NK-92 treated with Interleukin-12 subunit alpha and Interleukin-12 subunit beta, amount 100 ng/mL, for 24 hours (cell line): ENCODE results near the gene TNPO3.
A peak's percentile ranks its signal among the peaks of the same experiment; 100 is the strongest.

Source experiments
- DNase-seq: peaks from one replicate; lab custom pipeline; 2025; lab: John Stamatoyannopoulos, UW

The TNPO3 gene

DNA sequence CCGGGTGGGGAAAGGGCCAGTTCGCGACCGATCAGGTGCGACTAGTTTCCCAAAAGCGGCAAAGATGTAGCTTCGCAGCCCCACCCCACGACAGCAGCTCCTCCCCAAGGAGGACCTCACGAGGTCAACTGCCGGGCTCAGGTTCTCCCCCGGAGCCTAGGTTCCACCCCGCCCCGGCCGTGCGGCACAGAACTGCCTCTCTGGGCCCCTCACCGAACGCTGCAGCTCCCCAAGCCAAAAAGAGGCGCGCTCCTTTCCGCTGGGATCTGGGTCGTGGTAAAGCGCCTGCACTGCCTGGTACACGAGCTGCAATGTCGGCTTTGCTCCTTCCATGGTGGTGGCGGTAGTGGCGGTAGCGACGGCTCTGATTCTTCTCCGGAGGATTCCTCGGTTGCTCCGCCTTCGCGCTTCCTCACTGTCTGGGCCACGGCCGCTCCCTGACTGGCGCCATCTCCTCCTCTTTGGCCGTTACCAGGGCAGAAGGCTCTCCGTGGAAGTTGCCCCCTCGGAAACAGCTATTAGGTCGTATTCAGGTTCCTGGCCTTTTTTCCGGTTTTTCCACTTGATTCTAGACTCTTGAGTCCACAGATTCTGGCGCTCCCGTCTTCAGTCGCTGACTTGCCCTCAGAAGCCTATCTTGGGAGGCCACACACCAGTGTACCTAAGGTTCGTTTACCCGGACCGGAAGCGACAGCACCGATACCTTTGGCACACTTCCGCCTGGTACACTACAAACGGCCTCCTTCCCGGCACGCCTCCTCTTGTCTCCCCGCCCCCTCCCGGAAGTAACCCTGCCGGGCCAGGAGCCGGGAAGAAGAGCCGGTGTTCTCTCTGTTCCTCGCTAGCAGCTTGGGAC lies at the start of gene TNPO3:
TSS of gene TNPO3 (minus strand) at position 674 of the 856 bp plus-strand sequence. CDS start at position 333, 341 bp downstream.
- peak; percentile 91 for DNase-seq

DNA sequence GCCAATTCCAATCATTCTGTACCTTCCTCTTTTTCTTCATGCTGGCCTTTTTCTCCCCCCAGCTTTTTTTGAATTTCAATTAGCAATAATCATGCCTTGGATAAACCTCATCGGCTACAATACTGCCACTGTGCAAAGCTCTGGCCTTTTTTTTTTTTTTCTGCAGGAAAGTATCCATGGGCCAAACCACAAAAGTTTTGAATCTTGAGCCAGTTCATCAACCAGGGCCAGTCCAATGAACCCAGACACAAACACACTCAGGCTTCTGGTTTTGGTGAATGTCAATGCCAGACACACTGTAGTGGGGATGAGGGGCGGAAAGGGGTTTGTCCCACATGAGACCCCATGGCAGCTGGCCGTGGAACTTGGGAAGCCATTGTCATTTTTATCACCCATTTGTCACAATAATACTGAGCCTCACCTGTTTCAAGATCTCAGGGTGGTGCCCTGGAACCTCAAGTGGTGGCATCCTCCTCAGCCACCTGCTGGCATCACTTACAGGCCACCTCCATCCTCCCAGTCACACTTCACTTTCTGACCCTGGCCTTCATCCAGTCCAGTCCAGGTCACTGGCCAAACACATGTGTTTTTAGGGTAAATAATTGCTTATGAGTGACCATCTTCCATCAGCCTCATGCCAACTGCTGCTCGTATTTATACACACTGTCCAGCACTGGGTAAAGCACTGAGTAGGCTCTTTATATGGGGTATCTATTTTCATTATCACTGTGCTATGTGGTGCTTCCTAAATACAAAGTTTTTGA lies 48.8 kb upstream of the TNPO3 start:
- no peak for DNase-seq

DNA sequence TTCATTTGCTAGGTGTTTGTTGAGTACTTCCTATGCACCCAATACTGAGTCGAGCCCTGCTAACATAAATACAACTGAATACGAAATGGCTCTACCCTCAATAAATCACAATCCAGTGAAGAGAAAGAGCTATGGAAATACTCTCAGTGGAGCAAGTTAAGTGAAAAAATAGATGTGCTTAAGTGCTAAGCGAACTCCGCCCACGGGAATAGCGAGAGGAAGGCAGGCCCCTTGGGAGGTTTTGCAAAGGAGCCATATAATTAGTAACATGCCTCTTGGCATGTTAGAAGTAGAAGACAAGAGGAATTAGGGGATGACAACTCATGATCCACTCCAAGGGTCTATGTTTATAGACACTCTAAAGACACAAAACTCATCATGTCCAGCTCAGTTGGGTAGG lies 46.8 kb upstream of the TNPO3 start:
- DNase-seq: no peak

DNA sequence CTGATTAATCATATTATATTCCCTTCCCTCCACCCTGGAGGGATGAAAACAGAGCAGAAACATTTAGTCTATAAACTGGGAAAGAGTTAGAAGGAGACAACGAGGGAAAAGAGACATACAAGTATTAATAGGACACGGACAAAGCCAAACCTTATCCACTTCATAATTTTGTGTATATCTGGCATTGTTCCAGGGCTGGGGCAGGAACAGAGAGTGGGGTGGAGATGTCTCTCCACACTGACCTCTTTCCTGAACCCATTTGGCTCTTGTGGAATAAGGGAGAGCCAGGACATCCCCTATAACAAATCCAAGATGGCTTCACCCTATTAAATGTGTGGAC lies 45.9 kb upstream of the TNPO3 start:
- DNase-seq: no peak

DNA sequence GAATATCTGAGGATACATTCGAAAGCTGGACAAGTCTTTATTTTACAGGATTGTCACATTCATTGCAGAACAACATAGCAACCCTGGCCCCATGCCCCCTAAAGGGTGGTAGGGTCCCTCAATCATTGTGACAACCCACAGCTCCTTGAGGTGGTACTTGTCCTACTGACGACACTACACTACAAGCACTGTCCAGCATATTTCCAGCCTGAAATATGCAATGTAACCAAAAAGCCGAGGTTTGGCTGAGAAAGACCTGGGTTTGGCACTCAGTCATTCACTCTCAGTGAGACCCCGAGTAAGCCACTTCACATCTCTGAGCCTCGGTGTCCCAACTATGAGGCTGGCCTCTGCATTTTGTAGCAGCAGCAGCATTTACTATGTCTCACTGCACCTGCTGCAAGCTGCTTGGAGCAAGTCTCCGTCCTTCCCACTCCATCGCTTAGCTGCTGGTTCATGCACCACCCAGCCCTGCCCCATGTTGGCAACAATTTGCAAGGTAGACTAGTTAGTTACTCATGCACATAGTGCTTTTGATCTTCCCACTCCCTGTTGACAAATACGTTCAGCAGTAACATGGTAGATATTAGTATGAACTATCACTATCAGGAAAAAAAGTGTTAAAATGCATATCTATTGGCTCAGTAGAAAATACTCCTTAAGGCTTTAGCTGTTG lies 43.6 kb upstream of the TNPO3 start:
- no peak for DNase-seq

DNA sequence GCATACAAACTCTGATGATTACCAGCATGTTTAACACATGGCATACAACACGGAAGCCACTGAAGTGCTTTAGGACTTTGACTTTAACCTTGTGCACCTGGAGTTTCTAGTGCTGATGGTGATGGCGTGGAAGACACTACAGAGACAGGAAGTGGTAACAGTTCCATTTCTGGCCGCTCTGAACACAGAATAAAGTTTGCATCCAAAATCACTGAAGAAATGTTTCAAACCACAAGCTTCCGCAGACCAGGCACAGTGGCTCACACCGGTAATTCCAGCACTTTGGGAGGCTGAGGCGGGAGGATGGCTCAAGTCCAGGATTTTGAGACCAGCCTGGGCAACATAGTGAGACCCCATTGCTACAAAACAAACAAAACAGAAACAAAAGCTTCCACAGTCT lies 40.3 kb upstream of the TNPO3 start:
- DNase-seq: no peak

DNA sequence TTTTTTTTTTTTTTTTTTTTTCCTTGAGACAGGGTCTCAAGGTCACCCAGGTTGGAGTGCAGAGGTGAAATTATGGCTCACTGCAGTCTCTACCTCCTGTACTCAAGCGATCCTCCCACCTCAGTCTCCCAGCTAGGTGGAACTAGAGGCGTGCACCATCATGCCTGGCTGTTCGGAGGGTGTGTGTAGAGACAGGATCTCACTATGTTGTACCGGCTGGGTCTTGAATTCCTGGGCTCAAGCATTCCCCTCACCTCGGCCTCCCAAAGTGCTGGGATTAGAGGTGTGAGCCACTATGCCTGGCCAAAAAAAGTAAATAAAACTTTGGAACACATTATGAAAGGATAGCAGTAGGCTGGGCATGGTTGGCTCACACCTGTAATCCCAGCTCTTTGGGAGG lies 39.6 kb upstream of the TNPO3 start:
- no peak for DNase-seq

DNA sequence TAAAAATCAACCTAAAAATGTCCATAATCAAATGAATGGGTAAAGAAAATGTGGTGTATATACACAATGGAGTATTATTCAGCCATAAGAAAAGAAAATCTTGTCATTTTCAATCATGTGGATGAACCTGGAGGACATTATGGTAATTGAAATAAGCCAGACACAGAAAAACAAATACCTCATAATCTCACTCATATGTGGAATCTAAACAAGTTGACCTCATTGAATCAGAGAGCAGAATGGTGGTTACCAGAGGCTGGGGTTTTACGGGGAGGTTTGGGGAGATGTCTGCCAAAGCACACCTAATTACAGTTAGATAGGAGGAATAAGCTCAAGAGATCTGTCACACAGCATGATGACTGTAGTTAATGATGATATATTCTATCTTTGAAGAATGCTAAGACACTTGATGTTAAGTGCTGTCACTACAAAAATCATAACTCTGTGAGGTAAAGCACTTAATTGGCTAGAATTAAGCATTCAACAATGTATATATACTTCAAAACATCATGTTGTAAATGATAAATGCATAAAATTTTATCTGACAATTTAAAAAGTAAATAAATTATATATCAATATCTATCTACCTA lies 39.1 kb upstream of the TNPO3 start:
- no peak for DNase-seq

DNA sequence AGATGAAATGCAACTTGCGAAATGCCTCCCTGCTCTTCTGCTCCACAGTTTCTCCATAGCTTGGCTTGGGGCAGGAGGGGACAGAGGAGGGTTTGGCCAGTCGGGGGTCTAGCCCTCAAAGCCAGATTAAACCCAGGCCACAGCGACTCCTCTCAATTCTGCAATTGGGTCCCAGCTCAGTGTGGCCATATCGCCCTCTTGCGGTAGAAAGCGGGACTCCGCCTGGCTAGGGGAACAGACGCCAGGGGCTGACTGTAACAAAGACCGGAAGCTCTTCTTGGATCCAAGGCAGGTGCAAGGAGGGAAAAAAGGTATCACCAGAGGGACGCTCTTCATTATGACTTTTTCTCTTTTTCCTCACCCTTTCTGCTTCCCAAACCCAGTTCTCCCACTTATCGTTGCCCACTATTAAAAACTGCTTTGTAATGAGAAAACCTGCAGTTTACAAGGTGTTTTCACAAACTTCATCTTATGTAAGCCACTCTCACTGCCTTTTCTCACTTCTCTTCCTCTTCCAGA lies 36.6 kb upstream of the TNPO3 start:
- DNase-seq: peak; percentile 52

DNA sequence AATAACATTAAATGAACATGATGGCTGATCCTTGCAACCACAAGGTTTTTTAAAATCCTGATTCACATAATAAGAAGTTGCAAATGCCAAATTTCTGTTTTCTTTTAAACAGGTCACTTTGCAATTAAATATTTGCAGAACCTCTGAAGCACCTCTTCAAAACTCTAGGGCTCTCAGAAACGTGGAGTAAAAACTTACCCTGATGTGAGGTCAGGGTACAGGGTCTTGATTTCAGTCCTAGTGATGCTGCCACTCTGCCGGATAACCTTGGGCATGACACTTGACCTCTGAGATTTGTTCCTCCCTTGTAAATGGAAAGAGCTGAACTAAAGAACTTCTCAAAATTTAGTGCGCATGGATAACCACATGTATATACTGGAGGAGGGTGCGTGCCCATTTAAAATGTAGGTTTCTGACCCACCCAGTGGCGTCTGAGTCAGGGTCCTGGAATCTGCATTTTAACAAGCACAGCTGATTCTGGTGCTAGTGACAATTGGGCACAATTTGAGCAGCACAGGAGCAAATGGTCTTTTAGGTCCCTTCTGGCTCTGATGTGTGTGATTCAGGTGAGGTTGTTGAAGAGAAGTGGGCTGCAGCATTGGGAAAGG lies 35.5 kb upstream of the TNPO3 start:
- DNase-seq: no peak

DNA sequence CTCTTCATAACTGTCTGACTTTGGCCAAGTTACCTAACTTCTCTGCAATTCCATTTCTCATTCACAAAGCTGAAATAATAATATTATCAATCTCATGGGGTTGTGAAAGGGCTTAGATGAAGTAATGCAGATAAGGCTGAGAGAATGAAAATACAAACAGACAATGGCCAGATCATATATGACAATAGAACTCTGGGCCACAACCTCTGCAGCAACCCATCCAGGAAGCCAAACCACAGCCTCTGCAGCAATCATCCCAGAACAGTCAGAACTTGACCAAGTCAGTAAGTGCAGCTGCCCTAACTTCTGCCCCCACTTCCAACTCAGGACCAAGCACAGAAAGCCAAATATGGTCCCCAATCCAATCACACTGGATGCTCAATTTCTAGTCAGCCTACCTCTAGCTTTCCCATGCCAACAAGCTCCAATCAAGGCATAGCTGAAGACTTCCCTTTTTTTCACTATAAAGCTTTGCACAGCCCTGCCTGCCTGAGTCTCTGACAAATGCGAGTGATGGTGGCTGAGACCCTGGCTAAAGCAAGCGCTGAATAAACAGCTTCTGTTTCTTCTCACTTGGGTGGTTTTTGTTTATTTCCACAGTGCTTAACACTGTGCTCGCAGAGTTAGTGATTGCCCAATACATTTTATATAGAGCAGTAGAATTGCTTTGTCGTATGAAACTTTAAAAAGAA lies 34.8 kb upstream of the TNPO3 start:
- DNase-seq: peak; percentile 7

DNA sequence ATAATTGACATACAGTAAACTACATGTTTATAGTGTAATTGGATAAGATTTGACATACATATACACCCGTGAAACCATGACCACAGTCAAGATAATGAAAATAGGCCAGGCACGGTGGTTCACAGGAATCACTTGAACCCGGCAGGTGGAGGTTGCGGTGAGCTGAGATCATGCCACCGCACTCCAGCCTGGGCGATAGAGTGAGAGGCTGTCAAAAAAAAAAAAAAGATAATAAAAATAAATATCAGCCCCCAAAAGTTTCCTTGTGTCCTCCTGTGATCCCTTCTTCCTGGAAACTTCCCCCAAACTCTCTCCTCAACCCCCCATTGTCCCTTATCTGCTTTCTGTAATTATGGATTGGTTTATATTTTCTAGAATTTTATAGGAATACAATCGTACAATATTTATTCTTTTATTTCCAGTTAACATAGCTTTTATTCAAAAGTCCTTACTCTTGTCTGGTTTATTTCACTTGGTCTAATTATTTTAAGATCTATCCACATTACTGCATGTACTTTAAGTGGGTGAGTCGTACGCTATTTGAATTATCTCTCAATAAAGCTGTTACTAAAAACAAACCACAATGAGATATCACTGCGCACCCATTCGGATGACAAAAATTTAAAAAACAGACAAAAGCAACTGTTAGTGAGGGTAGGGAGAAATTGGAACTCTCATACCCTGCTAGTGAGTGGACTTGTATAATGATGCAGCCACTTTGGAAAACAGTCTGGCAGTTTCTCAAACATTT lies 30.1 kb upstream of the TNPO3 start:
- no peak for DNase-seq

DNA sequence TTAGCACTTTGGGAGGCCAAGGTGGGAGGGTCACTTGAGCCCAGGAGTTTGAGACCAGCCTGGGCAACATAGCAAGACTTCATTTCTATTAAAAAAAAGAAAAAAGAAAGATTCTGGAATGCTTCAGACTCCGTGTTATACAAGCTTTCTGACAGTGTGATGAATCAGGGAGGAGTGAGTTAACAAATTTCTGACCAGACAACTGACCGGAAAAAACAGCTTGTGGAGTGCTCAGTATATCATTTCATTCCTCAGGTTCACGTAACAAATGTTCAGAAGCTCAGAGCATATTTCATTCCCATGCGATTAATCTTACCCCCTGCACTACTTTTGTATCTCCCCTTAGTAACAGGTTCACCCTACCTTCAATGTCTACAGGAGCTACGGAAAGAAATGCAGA lies 28.6 kb upstream of the TNPO3 start:
- DNase-seq: no peak

DNA sequence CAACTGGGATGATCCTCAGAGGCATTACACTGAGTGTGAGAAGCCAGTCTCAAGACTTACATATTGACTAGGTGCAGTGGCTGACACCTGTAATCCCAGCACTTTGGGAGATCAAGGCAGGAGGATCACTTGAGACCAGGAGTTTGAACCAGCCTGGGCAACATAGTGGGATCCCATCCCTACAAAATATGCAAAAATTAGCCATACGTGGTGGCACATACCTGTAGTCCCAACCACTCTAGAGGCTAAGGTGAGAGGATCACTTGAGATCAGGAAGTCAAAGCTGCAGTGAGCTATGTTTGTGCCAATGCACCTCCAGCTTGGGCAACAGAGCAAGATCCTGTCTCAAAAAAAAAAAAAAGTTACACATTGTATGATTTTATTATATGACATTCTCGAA lies 23.5 kb upstream of the TNPO3 start:
- DNase-seq: no peak

DNA sequence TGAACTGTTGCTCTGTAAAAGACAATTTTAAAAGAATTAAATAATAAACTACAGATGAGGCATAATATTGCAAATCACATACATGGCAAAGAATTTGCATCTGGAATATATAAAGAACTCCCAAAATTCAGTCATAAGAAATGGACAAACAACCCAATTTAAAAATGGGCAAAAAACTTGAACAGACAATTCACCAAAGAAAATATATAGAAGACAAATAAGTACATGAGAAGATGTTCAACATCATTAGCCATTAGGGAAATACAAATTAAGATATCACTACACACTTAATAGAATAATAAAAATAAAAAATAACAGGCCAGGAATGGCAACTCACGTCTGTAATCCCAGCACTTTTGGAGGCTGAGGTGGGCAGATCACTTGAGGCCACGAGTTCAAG lies 22.0 kb upstream of the TNPO3 start:
- DNase-seq: no peak

DNA sequence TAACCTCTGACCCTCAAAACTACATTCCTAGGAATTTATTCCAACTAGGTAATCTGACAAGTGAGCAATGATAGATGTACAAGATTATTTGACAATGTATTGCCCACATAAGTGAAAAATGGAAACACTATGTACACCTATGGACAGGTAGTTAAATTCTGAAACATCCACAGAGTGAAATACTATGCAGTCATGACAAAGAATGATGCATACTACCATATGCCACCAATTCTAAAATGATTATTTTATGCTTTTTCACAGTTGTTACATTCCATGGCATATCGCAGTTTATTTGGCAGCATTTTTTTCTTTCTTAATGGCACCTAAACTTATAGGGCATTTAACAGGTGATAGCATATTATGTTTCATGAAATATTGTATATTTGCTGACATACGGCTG lies 20.1 kb upstream of the TNPO3 start:
- DNase-seq: no peak

DNA sequence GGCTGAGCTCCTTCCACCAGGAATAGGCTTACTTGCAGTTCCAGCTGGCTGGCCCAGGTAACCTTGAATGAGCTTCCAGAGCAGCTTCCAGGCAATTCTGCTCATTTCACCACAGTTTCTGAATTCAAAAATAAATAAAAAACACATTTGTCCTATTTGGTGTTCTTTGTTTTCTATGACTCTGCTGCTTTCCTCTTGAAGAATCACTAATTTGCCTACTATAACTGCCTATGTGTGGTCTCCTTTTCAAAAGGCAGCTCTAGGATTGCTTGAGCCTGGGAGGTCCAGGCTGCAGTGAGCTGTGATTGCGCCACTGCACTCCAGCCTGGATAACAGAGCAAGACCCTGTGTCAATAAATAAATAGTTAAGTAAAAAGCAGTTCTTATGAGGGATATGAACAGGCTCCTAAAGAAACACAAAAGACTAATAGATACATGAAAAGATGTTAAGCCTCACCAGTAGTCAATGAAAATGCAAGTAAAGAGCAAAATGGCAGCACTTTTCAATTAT lies 19.5 kb upstream of the TNPO3 start:
- no peak for DNase-seq

DNA sequence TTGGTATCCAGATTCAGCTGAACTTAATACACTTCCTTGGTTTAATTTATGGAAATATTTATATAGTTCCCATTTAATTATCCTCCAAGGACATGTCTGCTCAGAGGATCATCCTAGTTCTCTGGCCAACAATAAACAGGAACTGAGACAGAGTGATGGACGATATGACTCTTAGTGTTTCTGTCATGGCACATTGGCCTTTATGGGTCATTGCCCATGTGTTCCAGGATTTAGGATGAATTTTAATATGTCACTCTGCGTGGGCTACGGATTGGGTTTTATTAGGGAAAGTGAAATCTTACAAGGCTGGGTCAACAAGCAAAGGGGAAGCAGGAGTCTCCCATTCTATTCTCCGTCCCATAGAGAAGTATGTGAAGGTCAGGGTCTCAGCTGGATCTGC lies 18.8 kb upstream of the TNPO3 start:
- DNase-seq: no peak

DNA sequence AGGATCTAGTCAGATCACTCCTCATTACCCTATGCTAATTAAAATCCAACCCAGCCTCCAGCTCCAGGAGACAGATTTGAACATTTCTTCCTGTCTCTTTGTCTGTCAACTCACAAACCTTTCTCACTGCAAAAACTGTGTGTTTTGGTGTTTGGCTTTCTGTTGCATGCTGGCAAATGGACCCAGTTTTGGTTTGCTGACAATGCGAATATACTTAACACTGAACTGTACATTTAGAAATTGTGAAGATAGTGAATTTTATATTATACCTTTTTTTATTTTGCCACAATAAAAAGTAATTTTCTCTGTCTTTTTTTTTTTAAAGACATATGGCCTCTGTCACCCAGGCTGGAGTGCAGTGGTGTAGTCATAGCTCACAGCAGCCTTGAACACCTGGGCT lies 18.3 kb upstream of the TNPO3 start:
- no peak for DNase-seq

DNA sequence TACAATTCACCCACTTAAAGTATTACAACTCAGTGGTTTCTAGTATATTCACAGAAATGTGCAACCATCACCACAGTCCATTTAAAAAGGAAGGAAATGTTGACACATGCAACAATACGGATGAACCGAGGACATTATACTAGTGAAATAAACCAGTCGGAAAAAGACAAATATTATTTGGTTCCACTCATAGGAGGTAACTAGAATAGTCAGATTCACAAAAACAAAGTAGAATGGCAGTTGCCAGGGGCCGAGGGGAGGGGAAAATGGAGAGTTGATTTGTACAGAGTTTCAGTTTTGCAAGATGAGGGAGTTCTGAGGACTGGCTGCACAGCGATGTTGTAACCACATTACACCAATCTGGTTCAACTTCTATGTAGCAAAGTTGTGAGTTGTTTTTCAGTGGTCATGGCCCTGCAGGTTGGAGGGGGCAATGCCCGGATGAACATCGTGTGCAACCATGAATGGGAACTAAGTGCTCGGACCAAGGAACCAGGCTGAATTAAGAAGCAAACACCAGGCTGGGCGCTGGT lies 17.6 kb upstream of the TNPO3 start:
- DNase-seq: no peak
